ENCODE data around the gene ELOA2. TPM values are rescaled to one million over a fixed set of nuclear protein-coding genes. Genes with fewer than 3 reads are reported as not detected.

ELOA2 gene
- total RNA-seq, 4 donors from 2014 or later: not detected

DNA sequence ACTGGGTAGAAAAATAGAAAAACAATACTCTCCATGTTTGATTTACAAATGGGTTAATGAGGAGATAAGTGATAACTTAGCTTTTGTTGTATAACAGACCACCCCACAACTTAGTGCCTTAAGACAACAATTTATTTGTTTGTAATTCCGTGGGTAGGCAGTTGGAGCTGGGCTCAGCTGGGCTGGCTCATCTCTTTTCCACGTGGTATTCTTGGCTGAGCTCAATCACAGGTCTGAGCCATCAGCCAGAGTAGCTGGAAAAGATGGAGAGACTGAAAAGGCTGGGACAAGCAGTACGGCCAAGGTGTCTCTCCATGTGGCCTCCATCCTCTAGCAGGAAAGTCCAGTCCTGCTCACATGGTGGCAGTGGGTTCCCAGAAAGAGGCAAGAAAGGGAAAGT lies 32.2 kb upstream of the ELOA2 start:
- 62% methylated on average over 3 of the region's 3 CpGs for WGBS
- Histone ChIP-seq H3K4me1 (no peaks in the 10 kb centered on the region), H3K27me3 (no peaks in the 10 kb centered on the region), H3K27ac (no peak overlapping the region), H3K4me3 (no peak overlapping the region), H3K9me3 (no peaks in the 10 kb centered on the region), H3K36me3 (no peaks in the 10 kb centered on the region)
- no peak for DNase-seq (ENCODE audit: low spot score in 2 of 2)
- TF ChIP-seq POLR2AphosphoS5 (IDR thresholded peaks at IDR 0.05): no peak
- TF ChIP-seq, protein P1, sequence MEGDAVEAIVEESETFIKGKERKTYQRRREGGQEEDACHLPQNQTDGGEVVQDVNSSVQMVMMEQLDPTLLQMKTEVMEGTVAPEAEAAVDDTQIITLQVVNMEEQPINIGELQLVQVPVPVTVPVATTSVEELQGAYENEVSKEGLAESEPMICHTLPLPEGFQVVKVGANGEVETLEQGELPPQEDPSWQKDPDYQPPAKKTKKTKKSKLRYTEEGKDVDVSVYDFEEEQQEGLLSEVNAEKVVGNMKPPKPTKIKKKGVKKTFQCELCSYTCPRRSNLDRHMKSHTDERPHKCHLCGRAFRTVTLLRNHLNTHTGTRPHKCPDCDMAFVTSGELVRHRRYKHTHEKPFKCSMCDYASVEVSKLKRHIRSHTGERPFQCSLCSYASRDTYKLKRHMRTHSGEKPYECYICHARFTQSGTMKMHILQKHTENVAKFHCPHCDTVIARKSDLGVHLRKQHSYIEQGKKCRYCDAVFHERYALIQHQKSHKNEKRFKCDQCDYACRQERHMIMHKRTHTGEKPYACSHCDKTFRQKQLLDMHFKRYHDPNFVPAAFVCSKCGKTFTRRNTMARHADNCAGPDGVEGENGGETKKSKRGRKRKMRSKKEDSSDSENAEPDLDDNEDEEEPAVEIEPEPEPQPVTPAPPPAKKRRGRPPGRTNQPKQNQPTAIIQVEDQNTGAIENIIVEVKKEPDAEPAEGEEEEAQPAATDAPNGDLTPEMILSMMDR (IDR thresholded peaks at IDR 0.05): no peak
- no peak for TF ChIP-seq EP300 (IDR thresholded peaks at IDR 0.05)
- TF ChIP-seq POLR2A (IDR thresholded peaks at IDR 0.05): no peak

- no peak overlapping the region for H3K4me3 ChIP-seq
- no peaks in the 10 kb centered on the region for H3K27me3 ChIP-seq
- DNase-seq (ENCODE audit: low spot score in 2 of 2): no peak
- TF ChIP-seq POLR2A (IDR thresholded peaks at IDR 0.05) (no peak), EP300 (IDR thresholded peaks at IDR 0.05) (no peak), POLR2AphosphoS5 (IDR thresholded peaks at IDR 0.05) (no peak)
- TF ChIP-seq, protein P1 (IDR thresholded peaks at IDR 0.05): no peak
- H3K4me1 ChIP-seq: no peaks in the 10 kb centered on the region
- no peak overlapping the region for H3K27ac ChIP-seq
- 93% methylated on average over 8 of the region's 8 CpGs for WGBS
- no peaks in the 10 kb centered on the region for H3K9me3 ChIP-seq
- no peaks in the 10 kb centered on the region for H3K36me3 ChIP-seq
Measured at GRCh38 chr18:47063096-47063495, 27.7 kb upstream of the ELOA2 start.

DNA sequence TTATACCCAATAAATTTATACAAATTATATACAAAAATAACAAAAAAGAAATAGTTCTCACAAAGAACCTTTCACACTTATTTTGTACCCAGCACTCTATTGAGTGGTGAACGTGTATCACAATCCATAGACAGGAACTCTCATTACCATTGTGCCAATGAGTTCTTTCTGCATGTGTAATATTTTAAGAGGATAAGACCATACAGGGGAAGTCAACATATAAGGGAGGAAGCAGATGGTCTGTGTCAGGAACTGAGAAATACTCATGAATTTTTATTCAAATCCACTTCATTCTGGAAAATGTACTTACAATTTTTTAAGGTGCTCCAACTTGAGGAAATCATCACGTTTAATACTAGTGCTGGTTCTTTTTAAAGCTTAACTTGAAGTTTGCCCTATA lies 27.1 kb upstream of the ELOA2 start:
- TF ChIP-seq, protein P1 (IDR thresholded peaks at IDR 0.05): no peak
- TF ChIP-seq POLR2A (IDR thresholded peaks at IDR 0.05) (no peak), POLR2AphosphoS5 (IDR thresholded peaks at IDR 0.05) (no peak), EP300 (IDR thresholded peaks at IDR 0.05) (no peak)
- H3K4me1 ChIP-seq: no peaks in the 10 kb centered on the region
- DNase-seq (ENCODE audit: low spot score in 2 of 2): no peak
- 67% methylated on average over 2 of the region's 2 CpGs for WGBS
- H3K9me3 ChIP-seq: no peaks in the 10 kb centered on the region
- no peak overlapping the region for H3K27ac ChIP-seq
- H3K36me3 ChIP-seq: no peaks in the 10 kb centered on the region
- H3K4me3 ChIP-seq: no peak overlapping the region
- H3K27me3 ChIP-seq: no peaks in the 10 kb centered on the region

DNA sequence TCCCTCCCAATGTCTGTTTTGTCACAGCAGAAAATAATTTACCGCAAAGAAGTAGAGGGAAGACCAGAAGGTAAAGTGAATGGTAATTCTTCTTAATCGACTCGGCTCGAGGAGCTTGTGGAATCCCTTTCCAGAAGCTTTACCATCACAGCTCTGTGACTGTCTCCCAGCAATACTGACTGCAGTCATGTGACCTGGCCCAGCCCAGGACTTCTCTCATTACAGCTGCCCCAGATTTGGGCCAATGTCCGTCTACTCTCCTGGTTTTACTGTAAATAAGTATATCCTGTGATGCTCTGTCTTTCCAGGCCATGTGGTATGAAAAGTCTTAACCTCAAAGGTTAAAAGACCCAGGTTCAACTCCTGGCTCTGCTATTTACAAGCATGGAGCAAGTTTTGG lies 18.9 kb upstream of the ELOA2 start:
- no peaks in the 10 kb centered on the region for H3K36me3 ChIP-seq
- H3K4me3 ChIP-seq: no peak overlapping the region
- TF ChIP-seq, protein P1 (IDR thresholded peaks at IDR 0.05): no peak
- TF ChIP-seq POLR2A (IDR thresholded peaks at IDR 0.05): no peak
- no peak for TF ChIP-seq POLR2AphosphoS5 (IDR thresholded peaks at IDR 0.05)
- TF ChIP-seq EP300 (IDR thresholded peaks at IDR 0.05): no peak
- no peaks in the 10 kb centered on the region for H3K27me3 ChIP-seq
- WGBS: 84% methylated on average over 5 of the region's 5 CpGs
- no peaks in the 10 kb centered on the region for H3K4me1 ChIP-seq
- no peak for DNase-seq (ENCODE audit: low spot score in 2 of 2)
- no peak overlapping the region for H3K27ac ChIP-seq
- no peaks in the 10 kb centered on the region for H3K9me3 ChIP-seq

GRCh38 chr18:47050468-47050867 lies 15.0 kb upstream of the ELOA2 start:
- WGBS: 38% methylated on average over 7 of the region's 7 CpGs
- no peaks in the 10 kb centered on the region for H3K27me3 ChIP-seq
- no peak overlapping the region for H3K4me3 ChIP-seq
- H3K4me1 ChIP-seq: no peaks in the 10 kb centered on the region
- no peaks in the 10 kb centered on the region for H3K9me3 ChIP-seq
- H3K36me3 ChIP-seq: no peaks in the 10 kb centered on the region
- no peak overlapping the region for H3K27ac ChIP-seq
- no peak for TF ChIP-seq POLR2AphosphoS5 (IDR thresholded peaks at IDR 0.05)
- TF ChIP-seq EP300 (IDR thresholded peaks at IDR 0.05): no peak
- TF ChIP-seq POLR2A (IDR thresholded peaks at IDR 0.05): no peak
- TF ChIP-seq, protein P1 (IDR thresholded peaks at IDR 0.05): peak; percentile 45 to 51
- DNase-seq (ENCODE audit: low spot score in 2 of 2): no peak

Measured in suprapubic skin (tissue), 4 donors.